Endodermal cell (in vitro differentiated cells): Measurements from ENCODE around the gene SLC12A4. TPM values are rescaled to one million over a fixed set of nuclear protein-coding genes. Genes with fewer than 3 reads are reported as not detected.

Experiments
- DNase-seq: peaks from one replicate; pipeline ENCODE4 v3.0.0-alpha.2; 2017
- H3K27ac ChIP-seq: 2 replicates; pipeline ENCODE4 v1.5.1; 2013; ENCODE audit warnings: mild to moderate bottlenecking, low read depth, low read length, moderate library complexity
- H3K27me3 ChIP-seq: 2 replicates; pipeline ENCODE4 v1.6.1; 2013; ENCODE audit warnings: mild to moderate bottlenecking, low read length, moderate library complexity; ENCODE audit not compliant: insufficient read depth, control insufficient read depth, poor library complexity, severe bottlenecking
- H3K36me3 ChIP-seq: 2 replicates; pipeline ENCODE4 v1.7.0; 2013; ENCODE audit warnings: mild to moderate bottlenecking, low read length, moderate library complexity; ENCODE audit not compliant: control insufficient read depth, insufficient read depth
- H3K4me1 ChIP-seq: one replicate; pipeline ENCODE4 v1.7.0; 2013; ENCODE audit warnings: low read length; ENCODE audit not compliant: control insufficient read depth, insufficient read depth
- H3K4me3 ChIP-seq: 2 replicates; pipeline ENCODE4 v1.5.1; 2013; ENCODE audit warnings: mild to moderate bottlenecking, low read length, moderate library complexity
- H3K9ac ChIP-seq: 2 replicates; pipeline ENCODE4 v1.6.1; 2013; ENCODE audit warnings: mild to moderate bottlenecking, low read length, moderate library complexity; ENCODE audit not compliant: poor library complexity, severe bottlenecking; ENCODE audit errors: extremely low read depth
- H3K9me3 ChIP-seq: 2 replicates; pipeline ENCODE4 v1.6.1; 2013; ENCODE audit warnings: mild to moderate bottlenecking, low read length, moderate library complexity; ENCODE audit not compliant: control insufficient read depth
- H3K27ac Mint-ChIP-seq: 2 replicates; pipeline ENCODE4 v1.8.0; 2020; ENCODE audit warnings: mixed read lengths
- H3K27me3 Mint-ChIP-seq: 2 replicates; pipeline ENCODE4 v1.8.0; 2021; ENCODE audit warnings: mild to moderate bottlenecking, mixed read lengths; ENCODE audit not compliant: insufficient read depth
- H3K36me3 Mint-ChIP-seq: 2 replicates; pipeline ENCODE4 v1.8.0; 2020; ENCODE audit warnings: low read depth, mixed read lengths
- H3K4me1 Mint-ChIP-seq: 2 replicates; pipeline ENCODE4 v1.8.0; 2020; ENCODE audit warnings: mixed read lengths
- H3K4me3 Mint-ChIP-seq: 2 replicates; pipeline ENCODE4 v1.8.0; 2020; ENCODE audit warnings: mild to moderate bottlenecking, moderate library complexity, mixed read lengths
- H3K9me3 Mint-ChIP-seq: 2 replicates; pipeline ENCODE4 v1.8.0; 2020; ENCODE audit warnings: mild to moderate bottlenecking, mixed read lengths
- CTCF ChIP-seq: fragments of 200-600 bp; sonication (generic); conservative IDR thresholded peaks from 2 replicates; pipeline ENCODE4 v1.5.0; 2021; ENCODE audit warnings: antibody characterized with exemption, mild to moderate bottlenecking
- WGBS, 2 experiments: methylation state at CpG; one replicate each; pipeline versions ENCODE4 v1.1.5 to v1.1.7; 2013; ENCODE audit warnings: missing lambda C conversion rate in 2 of 2, mixed read lengths in 1 of 2; ENCODE audit not compliant: insufficient coverage in 1 of 2, insufficient read length in 1 of 2; 5-methylcytosine and 5-hydroxymethylcytosine counted together
- total RNA-seq, 2 donors: library from RNA; stranded (reverse); fragmentation: NEBNext Ultra II Directional in 1 of 2; extraction: Animal tissue kit (Norgen Biotek cat#: 25700) in 1 of 2; gene quantifications; 2 replicates in 1 of 2; 3 replicates in 1 of 2; pipeline ENCODE4 v1.2.1, GENCODE V29; 2021

Gene SLC12A4
- total RNA-seq, 2 donors from 2014 or later, result 37.9 to 43.4 TPM

DNA sequence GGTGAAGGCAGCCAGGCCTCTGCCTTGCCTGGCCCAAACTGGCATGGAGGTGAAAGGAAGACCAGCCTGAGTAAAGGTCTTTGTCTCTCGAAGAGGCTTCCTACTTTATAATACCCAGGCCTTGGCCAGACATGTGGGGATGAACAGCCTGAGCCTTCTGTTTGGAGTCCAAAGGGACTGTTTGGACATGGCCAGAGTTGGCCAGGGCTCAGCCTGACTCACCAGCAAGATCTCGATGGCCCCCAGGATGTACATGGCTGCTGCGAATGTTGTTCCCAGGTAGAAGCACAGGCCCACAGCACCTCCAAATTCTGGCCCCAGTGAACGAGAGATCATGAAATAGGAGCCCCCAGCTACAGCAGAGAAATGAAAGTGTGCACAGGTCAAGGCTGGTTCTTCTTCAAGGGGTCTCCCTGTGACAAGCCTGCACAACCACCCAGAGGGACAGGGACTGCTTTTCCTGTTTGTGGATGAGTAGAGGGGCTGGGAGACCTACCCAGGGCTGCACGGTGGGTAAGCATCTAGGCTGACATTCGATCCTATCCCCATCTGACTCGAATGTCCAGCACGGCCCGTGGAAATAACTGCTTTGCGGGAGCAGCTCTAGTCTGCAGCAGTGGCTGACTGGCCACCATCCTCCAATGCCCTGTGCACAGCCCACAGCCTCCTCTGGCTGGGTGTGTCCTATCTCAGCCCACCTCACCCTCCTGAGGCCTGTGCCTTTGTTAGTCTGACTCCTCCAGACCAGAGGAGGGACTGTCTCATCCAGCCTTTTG lies 13.8 kb downstream of the SLC12A4 start:
- H3K9me3 Mint-ChIP-seq, result no peaks in the 10 kb centered on the region

DNA sequence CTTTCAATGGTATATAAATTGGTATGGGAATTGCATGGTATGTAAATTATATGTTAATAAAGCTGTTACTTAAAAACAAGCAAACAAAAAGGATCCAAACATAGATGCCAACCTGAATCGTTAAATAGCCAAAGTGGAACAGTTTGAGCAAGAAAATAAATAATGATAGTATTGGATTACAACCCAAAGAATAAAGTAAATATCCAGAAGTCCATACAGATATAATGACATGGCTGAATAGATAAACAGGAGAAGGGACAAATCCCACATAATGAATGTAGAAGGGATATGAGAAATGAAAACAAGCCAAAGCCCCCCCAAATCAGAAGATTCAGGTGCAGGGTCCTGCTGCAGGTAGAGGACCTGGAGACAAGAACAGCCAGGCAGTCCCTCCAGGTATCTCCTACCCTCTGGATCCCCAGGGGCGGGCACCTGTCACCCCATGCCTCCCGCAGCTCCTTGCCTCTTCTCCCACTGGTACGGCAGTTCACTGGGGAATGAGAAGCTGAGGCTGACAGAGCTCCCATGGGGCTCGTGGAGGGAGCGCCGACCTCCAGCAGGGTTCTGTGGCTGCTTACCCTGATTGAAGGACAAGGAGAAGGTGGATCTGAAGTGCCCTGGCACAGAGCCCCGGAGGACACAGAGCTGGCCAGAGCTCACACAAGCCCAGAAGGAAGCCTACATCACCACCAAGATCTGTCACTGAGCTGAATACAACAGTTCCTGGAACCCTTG lies 14.6 kb downstream of the SLC12A4 start:
- DNase-seq, result no peak
- Histone ChIP-seq H3K9ac (no peak overlapping the region), H3K4me3 (no peak overlapping the region), H3K27ac (no peak overlapping the region), H3K36me3 (peaks cover 38% of the 10 kb centered on the region), H3K9me3 (no peaks in the 10 kb centered on the region), H3K27me3 (no peaks in the 10 kb centered on the region), H3K4me1 (no peaks in the 10 kb centered on the region)
- Mint-ChIP-seq H3K9me3 (no peaks in the 10 kb centered on the region), H3K4me1 (no peaks in the 10 kb centered on the region), H3K36me3 (peaks cover 41% of the 10 kb centered on the region), H3K27ac (peak overlapping the region; percentile 21), H3K4me3 (no peak overlapping the region), H3K27me3 (no peaks in the 10 kb centered on the region)
- 96 to 97% methylated on average over 5 to 7 of the region's 8 CpGs for WGBS, 2 experiments
- no peak for TF ChIP-seq CTCF

More for the DNA sequence above, 13.8 kb downstream of the SLC12A4 start:
- Histone ChIP-seq H3K9ac (no peak overlapping the region), H3K27ac (no peak overlapping the region), H3K36me3 (peaks cover 46% of the 10 kb centered on the region), H3K4me1 (no peaks in the 10 kb centered on the region), H3K9me3 (no peaks in the 10 kb centered on the region), H3K27me3 (no peaks in the 10 kb centered on the region), H3K4me3 (no peak overlapping the region)
- TF ChIP-seq CTCF, result no peak
- no peak overlapping the region for H3K4me3 Mint-ChIP-seq
- no peaks in the 10 kb centered on the region for H3K4me1 Mint-ChIP-seq
- no peak overlapping the region for H3K27ac Mint-ChIP-seq
- WGBS, 2 experiments, result 93 to 95% methylated on average over 10 of the region's 10 CpGs
- no peaks in the 10 kb centered on the region for H3K27me3 Mint-ChIP-seq
- no peak for DNase-seq
- H3K36me3 Mint-ChIP-seq, result peaks cover 41% of the 10 kb centered on the region

- no peaks in the 10 kb centered on the region for H3K9me3 ChIP-seq
- Mint-ChIP-seq H3K4me1 (no peaks in the 10 kb centered on the region), H3K27me3 (no peaks in the 10 kb centered on the region), H3K27ac (no peak overlapping the region), H3K9me3 (no peaks in the 10 kb centered on the region), H3K4me3 (no peak overlapping the region), H3K36me3 (peaks cover 30% of the 10 kb centered on the region)
- DNase-seq, result no peak
- 94 to 98% methylated on average over 8 to 12 of the region's 12 CpGs for WGBS, 2 experiments
- H3K4me1 ChIP-seq, result no peaks in the 10 kb centered on the region
- no peak overlapping the region for H3K4me3 ChIP-seq
- H3K9ac ChIP-seq, result no peak overlapping the region
- no peak for TF ChIP-seq CTCF
- no peaks in the 10 kb centered on the region for H3K27me3 ChIP-seq
- no peak overlapping the region for H3K27ac ChIP-seq
- H3K36me3 ChIP-seq, result peaks cover 35% of the 10 kb centered on the region
Observed at GRCh38 chr16:67951485-67951884, 17.0 kb downstream of the SLC12A4 start.
